Superior temporal gyrus (tissue), 1 donor: ENCODE results near the gene TMEM63B.
A peak's percentile ranks its signal among the peaks of the same experiment; 100 is the strongest.
"Not testable (repeated sequence)": the region's sequence is repeated elsewhere in the genome, so short reads cannot be mapped to it uniquely, and the experiment has no call there.

Experiments used
- DNase-seq: peaks from one replicate; pipeline ENCODE4 v3.0.0-alpha.2; 2016; ENCODE audit errors: extremely low spot score

TMEM63B gene

GRCh38 chr6:44094403-44095242, 32.7 kb upstream of the TMEM63B start:
- DNase-seq = no peak

DNA sequence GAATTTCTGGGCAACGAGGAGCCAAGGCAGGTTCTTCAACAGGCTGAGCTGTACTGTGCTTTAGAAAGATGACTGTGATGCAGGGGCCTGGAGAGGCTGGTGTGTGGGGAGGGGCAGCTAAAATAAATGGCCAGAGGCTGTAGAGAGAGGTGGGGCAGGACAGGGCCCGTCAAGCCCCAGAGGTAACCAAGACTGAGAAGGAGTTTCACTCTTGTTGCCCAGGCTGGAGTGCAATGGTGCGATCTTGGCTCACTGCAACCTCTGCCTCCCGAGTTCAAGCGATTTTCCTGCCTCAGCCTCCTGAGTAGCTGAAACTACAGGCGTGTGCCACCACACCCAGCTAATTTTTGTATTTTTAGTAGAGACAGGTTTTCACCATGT, 32.1 kb upstream of the TMEM63B start:
- DNase-seq = not testable (repeated sequence)

DNA sequence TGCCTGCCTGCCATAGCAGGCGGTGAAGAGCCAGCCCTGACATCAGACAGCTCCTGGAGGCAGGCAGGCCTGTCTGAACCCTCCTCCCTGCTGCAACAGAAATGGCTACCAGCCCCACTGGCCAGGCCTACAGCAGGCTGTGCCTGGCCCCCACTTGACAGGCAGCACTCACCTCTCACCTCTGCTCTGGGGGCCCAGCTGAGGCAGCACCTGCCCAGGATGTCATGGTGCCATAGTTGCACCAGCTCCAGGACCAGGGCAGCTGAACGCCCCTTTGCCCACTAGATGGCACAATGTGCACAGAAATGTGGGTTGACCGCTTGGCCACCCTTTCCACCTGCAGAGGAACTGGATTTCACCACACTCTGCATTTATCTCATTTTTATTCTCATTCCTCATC, 30.7 kb upstream of the TMEM63B start:
- peak; percentile 89 for DNase-seq

DNA sequence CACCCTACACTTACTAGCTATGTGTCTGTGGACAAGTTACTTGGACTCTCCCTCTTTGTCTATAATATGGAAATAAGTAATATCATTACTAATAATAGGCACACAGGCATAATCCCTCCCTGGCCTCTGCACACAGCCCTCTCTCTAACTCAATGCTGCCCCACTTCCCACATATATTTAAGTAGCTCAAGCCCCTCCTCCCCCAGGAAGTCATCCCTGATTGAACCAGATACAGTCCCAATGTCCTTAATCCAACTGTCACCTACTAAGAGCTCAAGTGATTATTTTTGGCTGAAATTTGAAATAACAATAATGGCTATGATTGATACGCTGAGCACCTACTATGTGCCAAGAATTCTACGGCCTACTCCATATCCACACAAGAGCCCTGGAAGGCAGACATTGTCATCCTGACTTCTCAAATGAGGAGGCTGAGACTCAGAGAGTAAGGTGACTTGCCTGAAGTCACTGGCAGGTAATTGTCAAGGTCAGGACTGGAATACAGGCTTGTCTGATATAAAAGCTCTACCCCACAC, 29.5 kb upstream of the TMEM63B start:
- no peak for DNase-seq

DNA sequence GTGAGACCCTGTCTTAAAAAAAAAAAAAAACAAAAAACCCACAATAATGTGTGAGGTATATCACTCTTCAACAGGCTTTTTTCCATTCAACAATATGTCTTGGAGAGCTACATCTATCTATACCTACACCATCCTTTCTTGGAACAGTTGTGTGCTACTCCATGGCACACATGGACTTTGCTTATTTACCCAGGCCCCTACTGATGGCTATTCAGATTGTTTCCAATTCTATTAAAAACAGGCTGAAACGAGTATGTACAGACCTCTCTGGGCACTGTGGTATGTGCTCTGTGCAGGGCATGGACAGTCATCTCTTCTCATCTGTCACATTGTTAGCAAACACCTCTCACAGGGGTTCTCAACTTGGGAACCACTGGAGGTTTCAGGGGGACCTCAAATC, 28.2 kb upstream of the TMEM63B start:
- no peak for DNase-seq

DNA sequence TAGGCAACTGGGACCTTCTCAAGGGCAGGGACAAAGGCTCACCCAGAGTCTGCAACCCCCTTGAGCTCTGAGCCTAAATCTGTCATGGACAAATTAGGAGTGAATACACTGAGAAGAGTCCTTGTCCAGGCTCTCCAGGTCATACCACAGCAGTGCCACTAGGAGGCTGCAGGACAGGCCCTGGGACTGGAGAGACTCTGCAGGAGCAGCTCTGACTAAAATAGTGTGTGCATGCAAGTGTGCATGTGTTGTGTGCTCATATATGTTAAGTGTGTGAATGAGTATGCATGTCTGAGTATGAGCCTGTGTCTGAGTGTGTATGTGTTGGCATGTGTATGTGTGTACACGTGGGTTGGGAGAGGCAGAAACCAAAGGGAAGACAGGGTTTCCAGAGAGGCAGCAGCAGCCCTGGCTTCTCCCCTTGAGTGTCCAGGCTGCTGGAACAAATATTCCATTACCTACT, 27.2 kb upstream of the TMEM63B start:
- no peak for DNase-seq

DNA sequence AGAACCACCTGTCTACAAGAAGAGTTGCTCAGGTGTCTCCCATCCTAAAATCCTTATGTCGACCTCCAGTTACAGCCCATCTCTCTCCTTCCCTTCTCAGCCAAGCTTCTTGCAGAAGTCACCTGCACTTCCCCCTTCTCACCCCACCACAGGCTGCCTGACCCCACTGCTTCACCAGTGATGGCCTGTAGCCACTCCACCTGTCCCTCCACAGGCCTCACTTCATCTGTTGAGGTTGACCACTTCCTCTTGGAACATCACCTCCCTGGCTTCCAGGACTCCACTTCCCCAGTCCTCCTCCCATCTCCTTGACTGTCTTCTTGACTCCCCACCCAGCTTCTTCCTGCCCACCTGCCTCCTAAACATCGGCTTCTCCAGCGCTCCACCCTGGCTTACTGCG, 25.5 kb upstream of the TMEM63B start:
- DNase-seq = no peak

GRCh38 chr6:44102527-44102926, 24.8 kb upstream of the TMEM63B start:
- DNase-seq = no peak

- peak; percentile 27 for DNase-seq
Observed at GRCh38 chr6:44104481-44105021, 22.8 kb upstream of the TMEM63B start.

- no peak for DNase-seq
Observed at GRCh38 chr6:44105146-44105545, 22.2 kb upstream of the TMEM63B start.

DNA sequence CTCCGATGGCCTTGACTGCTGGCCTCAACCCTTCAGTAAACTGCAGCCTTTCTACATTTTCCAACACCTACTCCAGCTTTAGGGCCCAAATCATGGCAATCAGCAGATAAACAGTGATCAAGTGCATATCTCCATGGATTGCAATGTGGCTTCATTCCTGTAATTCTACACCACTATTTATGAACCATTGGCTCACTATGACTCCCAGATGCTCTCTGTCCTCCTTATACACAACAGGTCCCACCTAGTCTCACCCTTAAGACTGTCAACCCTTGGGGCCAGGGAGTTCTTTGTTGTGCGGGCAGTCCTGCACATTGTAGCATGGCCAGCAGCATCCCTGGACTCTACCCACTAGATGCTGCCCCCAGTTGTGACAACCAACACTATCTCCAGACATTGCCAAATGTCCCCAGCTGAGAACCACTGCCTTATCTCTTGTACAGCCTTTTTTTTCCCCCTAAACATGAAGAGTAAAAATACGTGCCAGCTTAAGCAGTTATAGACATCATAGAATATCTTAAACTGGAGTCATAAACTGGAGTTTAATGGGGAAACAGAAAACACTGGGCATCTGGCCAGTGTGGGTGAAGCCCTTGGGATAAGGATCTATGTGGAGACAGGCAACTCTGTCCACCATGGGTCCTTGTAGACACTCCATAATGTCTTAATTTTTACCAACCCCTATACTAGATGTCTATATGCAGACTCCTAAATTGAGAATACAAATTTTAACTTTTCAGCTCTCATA, 21.2 kb upstream of the TMEM63B start:
- no peak for DNase-seq

- DNase-seq = no peak
Observed at GRCh38 chr6:44107017-44107416, 20.3 kb upstream of the TMEM63B start.

DNA sequence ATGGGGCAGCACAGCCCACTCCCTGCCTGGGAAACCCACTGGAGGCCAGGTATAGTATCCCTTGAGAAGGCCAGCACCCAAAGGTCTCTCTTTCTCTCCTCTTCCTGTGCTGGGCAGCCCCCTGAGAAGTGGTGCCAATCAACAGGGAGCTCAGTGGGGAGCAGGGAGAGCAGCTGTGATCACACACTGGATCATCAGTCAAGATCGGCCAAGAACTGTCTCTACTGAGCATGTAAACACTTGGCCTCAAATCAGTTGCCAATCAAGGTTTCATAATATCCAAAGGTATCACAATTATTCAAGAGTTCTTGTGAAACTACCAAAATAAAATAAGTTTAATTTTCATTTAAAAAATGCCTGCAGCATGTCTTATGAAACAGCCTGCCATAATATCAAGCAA, 18.9 kb upstream of the TMEM63B start:
- no peak for DNase-seq

DNA sequence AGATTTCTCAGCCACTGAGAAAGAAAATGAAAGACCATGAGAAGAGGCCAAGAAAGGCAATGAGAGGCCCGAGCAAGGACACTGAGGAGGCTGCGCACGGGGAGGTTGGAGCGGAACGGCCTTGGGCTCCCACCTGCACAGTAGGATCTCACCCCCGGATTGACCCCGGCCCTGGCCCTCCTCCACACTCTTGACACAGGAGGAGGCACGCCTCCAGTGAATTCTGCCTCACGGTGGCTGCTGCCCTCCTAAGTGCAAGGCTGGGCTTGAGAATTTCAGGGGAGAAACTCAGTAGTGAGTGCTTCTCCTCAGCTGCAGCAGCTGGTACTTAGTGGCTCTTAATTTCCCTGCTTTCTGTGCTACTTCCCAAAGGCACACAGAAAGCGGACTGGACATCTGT, 18.1 kb upstream of the TMEM63B start:
- no peak for DNase-seq

DNA sequence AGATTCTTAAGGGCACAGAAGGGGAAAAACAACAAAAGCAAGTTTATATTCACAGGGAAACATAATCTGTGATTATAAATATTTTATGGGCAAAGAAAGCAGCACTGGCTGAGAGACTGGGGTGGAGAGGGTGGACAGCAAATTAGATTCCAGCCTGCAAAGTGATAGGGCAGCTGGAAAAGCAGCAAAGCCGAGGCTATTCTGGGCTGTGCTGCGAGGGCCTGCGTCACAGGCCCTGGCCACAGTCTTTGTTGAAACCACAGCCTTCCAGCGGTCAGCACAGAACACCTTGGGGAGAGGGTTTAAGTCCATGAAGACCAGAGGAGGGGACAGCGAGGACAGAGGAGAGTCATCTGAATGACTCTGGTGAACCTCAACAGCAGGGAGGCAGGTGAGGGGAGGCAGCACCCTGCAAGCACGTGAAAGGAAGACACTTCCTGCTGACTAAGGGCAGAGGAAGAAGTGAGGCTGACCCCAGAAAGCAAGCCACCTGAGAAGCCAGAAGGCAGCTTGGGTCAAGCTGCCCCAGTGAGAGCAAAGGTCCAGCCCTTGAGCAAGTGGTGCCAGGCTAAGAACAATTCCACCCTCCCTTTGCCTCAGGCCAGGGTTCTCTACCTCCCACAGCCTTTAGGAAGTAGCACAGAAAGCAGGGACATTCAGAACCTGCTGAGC, 17.2 kb upstream of the TMEM63B start:
- DNase-seq = no peak

GRCh38 chr6:44110966-44111365, 16.4 kb upstream of the TMEM63B start:
- no peak for DNase-seq

- no peak for DNase-seq
Observed at GRCh38 chr6:44111434-44112417, 15.6 kb upstream of the TMEM63B start.

GRCh38 chr6:44113414-44113813, 13.9 kb upstream of the TMEM63B start:
- DNase-seq = no peak

DNA sequence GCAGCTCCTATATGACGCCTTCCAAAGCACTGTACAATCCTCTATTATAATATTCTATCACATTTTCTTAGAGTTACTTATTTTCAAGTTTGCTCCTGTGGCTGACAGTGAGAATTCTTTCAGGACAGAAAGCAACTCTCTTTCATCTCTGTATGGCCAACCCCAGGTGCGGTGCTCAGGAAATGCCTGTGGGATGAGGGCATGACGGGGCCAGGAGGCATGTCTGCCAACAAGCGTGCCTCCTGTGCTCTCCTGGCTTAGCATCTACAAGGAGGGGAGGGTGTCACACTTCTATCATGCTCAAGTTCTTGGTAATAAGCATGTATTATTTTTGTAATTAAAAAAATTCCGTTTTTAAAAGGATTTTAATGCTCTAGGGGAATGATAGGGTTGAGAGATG, 11.5 kb upstream of the TMEM63B start:
- no peak for DNase-seq

- no peak for DNase-seq
Observed at GRCh38 chr6:44116641-44117382, 10.5 kb upstream of the TMEM63B start.
